OCI-LY3 (cell line): Measurements from ENCODE around the gene JAZF1.

Experiments
- H2AFZ ChIP-seq: fragments of 200-600, 300-600 bp; shearing (Covaris generic); 2 replicates; pipeline ENCODE4 v1.6.0; 2014; ENCODE audit warnings: antibody characterized with exemption, low read depth, low read length
- H3K27ac ChIP-seq: fragments of 200-600, 300-600 bp; sonication (generic); 2 replicates; pipeline ENCODE4 v1.5.1; 2014; ENCODE audit warnings: mild to moderate bottlenecking, low read length, moderate library complexity, mixed read lengths
- H3K27me3 ChIP-seq: fragments of 200-600, 300-600 bp; sonication (generic); 2 replicates; pipeline ENCODE4 v1.6.1; 2014; ENCODE audit warnings: low read depth, low read length, mixed read lengths
- H3K36me3 ChIP-seq: fragments of 200-600, 300-600 bp; sonication (generic); replicated peaks from 2 replicates; pipeline ENCODE3; 2014; ENCODE audit warnings: low read depth, low read length, mixed read lengths
- H3K4me1 ChIP-seq: fragments of 300-600, 200-600 bp; sonication (generic); 2 replicates; pipeline ENCODE4 v1.6.1; 2014; ENCODE audit warnings: low read length, mixed read lengths
- H3K4me2 ChIP-seq: fragments of 200-600, 300-600 bp; sonication (generic); 2 replicates; pipeline ENCODE4 v1.6.1; 2014; ENCODE audit warnings: low read length, mixed read lengths
- H3K4me3 ChIP-seq: fragments of 300-600, 200-600 bp; sonication (generic); 2 replicates; pipeline ENCODE4 v1.5.1; 2014; ENCODE audit warnings: antibody characterized with exemption, mild to moderate bottlenecking, low read length, moderate library complexity
- H3K79me2 ChIP-seq: fragments of 300-600, 200-600 bp; shearing (Covaris generic); 2 replicates; pipeline ENCODE4 v1.6.1; 2014; ENCODE audit warnings: mild to moderate bottlenecking, low read length, mixed read lengths
- H3K9ac ChIP-seq: fragments of 300-600, 200-600 bp; shearing (Covaris generic); 2 replicates; pipeline ENCODE4 v1.6.0; 2014; ENCODE audit warnings: mild to moderate bottlenecking, low read length, moderate library complexity
- H3K9me3 ChIP-seq: fragments of 200-600, 300-600 bp; shearing (Covaris generic); 2 replicates; pipeline ENCODE4 v1.6.1; 2014; ENCODE audit warnings: low read length, mixed read lengths; ENCODE audit not compliant: insufficient read depth
- H4K20me1 ChIP-seq: fragments of 200-600, 300-600 bp; sonication (generic); 2 replicates; pipeline ENCODE4 v1.6.1; 2016; ENCODE audit warnings: low read length, mixed read lengths; ENCODE audit not compliant: insufficient read depth
- EZH2phosphoT487 ChIP-seq: fragments of 200-600 bp; shearing (Covaris generic); IDR thresholded peaks from 2 replicates; pipeline ENCODE4 v1.6.1; 2018; ENCODE audit warnings: antibody characterized with exemption, mixed run types, low read depth
- TF ChIP-seq, protein P1 (sequence below): fragments of 200-600, 300-600 bp; sonication (generic); IDR thresholded peaks from 2 replicates; pipeline ENCODE4 v1.5.1; 2014; ENCODE audit warnings: antibody characterized with exemption, low read length, low read depth

JAZF1 gene

DNA sequence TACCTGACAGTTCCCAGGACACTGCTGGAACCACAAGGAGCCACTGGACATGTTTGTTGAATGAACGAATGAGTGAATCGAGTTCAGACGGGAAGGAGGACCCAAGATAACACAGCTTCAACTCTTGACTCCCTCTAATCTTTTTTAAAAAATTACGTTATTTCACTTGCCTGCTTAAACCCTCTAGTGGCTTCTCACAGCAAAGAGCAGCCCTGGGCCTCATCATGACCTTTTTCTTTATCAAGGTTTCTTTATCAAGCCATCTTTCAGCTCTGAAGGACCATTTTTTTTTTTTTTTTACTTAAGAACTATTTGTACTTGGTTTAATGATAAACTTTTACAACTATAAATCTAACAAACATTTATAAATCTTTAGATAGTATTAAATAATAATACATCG, 330.1 kb downstream of the JAZF1 start:
- TF ChIP-seq EZH2phosphoT487 = no peak
- TF ChIP-seq, protein P1, sequence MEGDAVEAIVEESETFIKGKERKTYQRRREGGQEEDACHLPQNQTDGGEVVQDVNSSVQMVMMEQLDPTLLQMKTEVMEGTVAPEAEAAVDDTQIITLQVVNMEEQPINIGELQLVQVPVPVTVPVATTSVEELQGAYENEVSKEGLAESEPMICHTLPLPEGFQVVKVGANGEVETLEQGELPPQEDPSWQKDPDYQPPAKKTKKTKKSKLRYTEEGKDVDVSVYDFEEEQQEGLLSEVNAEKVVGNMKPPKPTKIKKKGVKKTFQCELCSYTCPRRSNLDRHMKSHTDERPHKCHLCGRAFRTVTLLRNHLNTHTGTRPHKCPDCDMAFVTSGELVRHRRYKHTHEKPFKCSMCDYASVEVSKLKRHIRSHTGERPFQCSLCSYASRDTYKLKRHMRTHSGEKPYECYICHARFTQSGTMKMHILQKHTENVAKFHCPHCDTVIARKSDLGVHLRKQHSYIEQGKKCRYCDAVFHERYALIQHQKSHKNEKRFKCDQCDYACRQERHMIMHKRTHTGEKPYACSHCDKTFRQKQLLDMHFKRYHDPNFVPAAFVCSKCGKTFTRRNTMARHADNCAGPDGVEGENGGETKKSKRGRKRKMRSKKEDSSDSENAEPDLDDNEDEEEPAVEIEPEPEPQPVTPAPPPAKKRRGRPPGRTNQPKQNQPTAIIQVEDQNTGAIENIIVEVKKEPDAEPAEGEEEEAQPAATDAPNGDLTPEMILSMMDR = no peak
- H3K9ac ChIP-seq = no peak overlapping the region
- H3K4me2 ChIP-seq = no peak overlapping the region
- no peaks in the 10 kb centered on the region for H3K9me3 ChIP-seq
- H2AFZ ChIP-seq = no peak overlapping the region
- no peaks in the 10 kb centered on the region for H3K4me1 ChIP-seq
- H3K27me3 ChIP-seq = no peaks in the 10 kb centered on the region
- H4K20me1 ChIP-seq = no peaks in the 10 kb centered on the region
- no peaks in the 10 kb centered on the region for H3K79me2 ChIP-seq
- no peak overlapping the region for H3K4me3 ChIP-seq
- no peak overlapping the region for H3K27ac ChIP-seq
- H3K36me3 ChIP-seq = no peaks in the 10 kb centered on the region

DNA sequence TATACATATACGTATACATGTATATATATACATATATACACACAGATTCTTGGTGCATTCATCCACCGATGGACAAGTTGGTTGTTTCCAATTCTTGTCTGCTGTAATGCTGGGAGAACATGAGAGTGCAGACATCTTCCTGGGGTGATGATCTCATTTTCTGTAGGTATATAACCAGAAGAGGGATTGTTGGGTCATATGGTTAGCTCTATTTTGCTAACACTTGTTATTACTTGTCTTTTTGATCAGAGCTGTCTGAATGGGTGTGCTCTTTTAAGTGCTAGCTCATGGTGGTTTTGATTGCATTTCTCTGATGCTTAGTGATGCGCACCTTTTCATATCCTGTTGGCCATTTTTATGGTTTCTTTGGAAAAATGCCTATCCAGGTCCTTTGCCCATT, 334.2 kb downstream of the JAZF1 start:
- Histone ChIP-seq H3K27me3 (no peaks in the 10 kb centered on the region), H2AFZ (no peak overlapping the region), H3K9ac (no peak overlapping the region), H3K9me3 (no peaks in the 10 kb centered on the region), H4K20me1 (no peaks in the 10 kb centered on the region), H3K4me3 (no peak overlapping the region), H3K36me3 (no peaks in the 10 kb centered on the region), H3K4me2 (no peak overlapping the region), H3K27ac (no peak overlapping the region), H3K4me1 (no peaks in the 10 kb centered on the region), H3K79me2 (no peaks in the 10 kb centered on the region)
- TF ChIP-seq, protein P1 = no peak
- no peak for TF ChIP-seq EZH2phosphoT487

DNA sequence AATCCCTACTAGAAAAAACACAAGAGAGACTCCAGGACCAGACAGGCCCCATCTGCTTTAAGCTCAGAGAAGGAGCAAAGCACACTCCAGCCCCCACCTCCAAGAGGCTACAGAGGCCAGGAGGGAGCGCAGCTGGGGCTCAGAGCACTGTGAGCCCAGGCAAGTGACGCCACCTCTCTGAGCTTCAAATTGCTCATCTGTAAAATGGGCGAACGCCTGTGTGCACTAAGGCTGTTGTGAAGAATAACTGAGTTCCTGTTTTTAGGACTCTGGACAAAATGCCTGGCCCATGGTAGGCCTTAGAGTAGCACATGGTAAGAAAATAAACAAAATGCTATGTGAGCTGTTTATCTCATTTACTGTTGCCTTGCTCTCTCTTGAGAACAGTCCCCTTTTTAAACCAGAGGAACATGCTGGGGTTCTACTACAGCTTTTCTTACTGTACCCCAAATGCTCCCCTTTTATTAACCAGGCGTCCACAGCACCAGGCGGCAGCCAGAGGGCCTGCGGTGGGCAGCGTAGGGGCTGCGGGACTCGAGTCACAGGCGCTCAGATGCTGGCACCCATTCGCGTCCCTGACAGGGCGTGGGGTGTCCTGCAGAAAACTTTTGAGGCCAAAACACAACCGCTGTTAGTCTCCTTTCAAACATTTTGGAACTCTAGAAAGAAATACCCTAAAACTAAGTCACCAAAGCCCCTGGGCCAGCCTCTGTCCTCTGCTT, 336.9 kb downstream of the JAZF1 start:
- Histone ChIP-seq H3K9ac (no peak overlapping the region), H4K20me1 (peaks cover 6% of the 10 kb centered on the region; the same call in 1 of the 2 replicates), H3K4me1 (peaks cover 11% of the 10 kb centered on the region), H3K4me3 (no peak overlapping the region), H3K27me3 (no peaks in the 10 kb centered on the region), H2AFZ (no peak overlapping the region), H3K27ac (no peak overlapping the region), H3K79me2 (no peaks in the 10 kb centered on the region), H3K4me2 (no peak overlapping the region), H3K9me3 (no peaks in the 10 kb centered on the region), H3K36me3 (no peaks in the 10 kb centered on the region)
- no peak for TF ChIP-seq EZH2phosphoT487
- TF ChIP-seq, protein P1 = no peak

DNA sequence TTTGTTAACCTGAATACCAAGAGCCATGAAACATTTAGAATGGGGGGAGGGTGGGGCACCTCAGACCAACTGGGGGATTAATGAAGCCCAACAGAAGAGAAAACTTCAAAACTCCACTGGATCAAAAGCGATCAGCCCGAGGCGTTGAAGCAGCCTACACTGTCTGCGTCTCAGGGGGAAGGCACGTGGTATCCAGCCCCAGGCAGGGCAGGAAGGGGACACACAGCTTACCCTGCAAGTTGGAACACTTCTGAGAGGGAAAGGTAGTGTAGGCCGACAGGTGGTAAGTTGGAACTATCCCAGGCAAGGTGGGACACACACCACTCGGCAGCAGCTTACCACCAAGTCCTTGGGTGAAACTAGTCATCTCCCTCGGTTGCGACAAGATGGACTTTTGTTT, 337.7 kb downstream of the JAZF1 start:
- no peak overlapping the region for H3K4me2 ChIP-seq
- H3K79me2 ChIP-seq = no peaks in the 10 kb centered on the region
- no peak overlapping the region for H3K27ac ChIP-seq
- no peaks in the 10 kb centered on the region for H3K27me3 ChIP-seq
- no peak overlapping the region for H2AFZ ChIP-seq
- H3K4me1 ChIP-seq = peaks cover 11% of the 10 kb centered on the region
- TF ChIP-seq, protein P1 = no peak
- no peak for TF ChIP-seq EZH2phosphoT487
- no peaks in the 10 kb centered on the region for H3K9me3 ChIP-seq
- no peak overlapping the region for H3K9ac ChIP-seq
- H3K36me3 ChIP-seq = no peaks in the 10 kb centered on the region
- peaks cover 6% of the 10 kb centered on the region; the same call in 1 of the 2 replicates for H4K20me1 ChIP-seq
- H3K4me3 ChIP-seq = no peak overlapping the region
